ENCODE data around the gene WDFY1.

DNA sequence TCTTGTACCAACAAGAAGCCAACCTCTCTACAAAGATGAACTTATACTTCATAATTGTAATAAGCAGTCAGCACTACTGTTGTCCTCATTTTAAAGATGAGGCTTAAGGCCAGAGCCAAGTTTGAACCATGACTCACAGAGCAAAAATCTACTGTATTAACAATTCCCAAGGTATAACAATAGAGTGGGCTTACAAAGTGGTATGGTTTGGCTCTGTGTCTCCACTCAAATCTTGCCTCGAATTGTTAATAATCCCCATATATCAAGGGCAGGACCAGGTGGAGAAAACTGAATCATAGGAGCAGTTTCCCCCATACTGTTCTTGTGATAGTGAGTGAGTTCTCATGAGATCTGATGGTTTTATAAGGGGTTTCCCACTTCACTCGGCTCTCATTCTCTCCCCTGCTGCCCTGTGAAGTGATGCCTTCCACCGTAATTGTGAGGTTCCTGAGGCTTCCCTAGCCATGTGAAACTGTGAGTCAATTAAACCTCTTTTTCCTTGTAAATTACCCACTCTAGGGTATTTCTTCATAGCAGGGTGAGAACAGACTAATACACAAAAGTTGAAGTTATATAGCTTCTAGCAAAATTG, 31.6 kb upstream of the WDFY1 start:
- TF ChIP-seq, protein P1, sequence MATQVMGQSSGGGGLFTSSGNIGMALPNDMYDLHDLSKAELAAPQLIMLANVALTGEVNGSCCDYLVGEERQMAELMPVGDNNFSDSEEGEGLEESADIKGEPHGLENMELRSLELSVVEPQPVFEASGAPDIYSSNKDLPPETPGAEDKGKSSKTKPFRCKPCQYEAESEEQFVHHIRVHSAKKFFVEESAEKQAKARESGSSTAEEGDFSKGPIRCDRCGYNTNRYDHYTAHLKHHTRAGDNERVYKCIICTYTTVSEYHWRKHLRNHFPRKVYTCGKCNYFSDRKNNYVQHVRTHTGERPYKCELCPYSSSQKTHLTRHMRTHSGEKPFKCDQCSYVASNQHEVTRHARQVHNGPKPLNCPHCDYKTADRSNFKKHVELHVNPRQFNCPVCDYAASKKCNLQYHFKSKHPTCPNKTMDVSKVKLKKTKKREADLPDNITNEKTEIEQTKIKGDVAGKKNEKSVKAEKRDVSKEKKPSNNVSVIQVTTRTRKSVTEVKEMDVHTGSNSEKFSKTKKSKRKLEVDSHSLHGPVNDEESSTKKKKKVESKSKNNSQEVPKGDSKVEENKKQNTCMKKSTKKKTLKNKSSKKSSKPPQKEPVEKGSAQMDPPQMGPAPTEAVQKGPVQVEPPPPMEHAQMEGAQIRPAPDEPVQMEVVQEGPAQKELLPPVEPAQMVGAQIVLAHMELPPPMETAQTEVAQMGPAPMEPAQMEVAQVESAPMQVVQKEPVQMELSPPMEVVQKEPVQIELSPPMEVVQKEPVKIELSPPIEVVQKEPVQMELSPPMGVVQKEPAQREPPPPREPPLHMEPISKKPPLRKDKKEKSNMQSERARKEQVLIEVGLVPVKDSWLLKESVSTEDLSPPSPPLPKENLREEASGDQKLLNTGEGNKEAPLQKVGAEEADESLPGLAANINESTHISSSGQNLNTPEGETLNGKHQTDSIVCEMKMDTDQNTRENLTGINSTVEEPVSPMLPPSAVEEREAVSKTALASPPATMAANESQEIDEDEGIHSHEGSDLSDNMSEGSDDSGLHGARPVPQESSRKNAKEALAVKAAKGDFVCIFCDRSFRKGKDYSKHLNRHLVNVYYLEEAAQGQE (IDR thresholded peaks at IDR 0.05; ENCODE audit: insufficient read depth in 1 of 2, low read depth in 2 of 2, low read length in 2 of 2), result no peak
- TF ChIP-seq TAF1 (IDR thresholded peaks at IDR 0.05; ENCODE audit: borderline replicate concordance, insufficient read depth, low read length), result no peak
- TF ChIP-seq POLR2AphosphoS5 (IDR thresholded peaks at IDR 0.05; ENCODE audit: low read depth, low read length), result no peak
- TF ChIP-seq SIN3A (IDR thresholded peaks at IDR 0.05; ENCODE audit: borderline replicate concordance, insufficient read depth, low read length), result no peak
